Embryonic facial prominence (tissue), 1 donor: ENCODE results near the gene TUBA8.
"Not testable (repeated sequence)": the region's sequence is repeated elsewhere in the genome, so short reads cannot be mapped to it uniquely, and the experiment has no call there.

Experiments used
- DNase-seq: peaks from one replicate; pipeline ENCODE4 v3.0.0-alpha.2; 2016; ENCODE audit errors: extremely low spot score

The TUBA8 gene

DNA sequence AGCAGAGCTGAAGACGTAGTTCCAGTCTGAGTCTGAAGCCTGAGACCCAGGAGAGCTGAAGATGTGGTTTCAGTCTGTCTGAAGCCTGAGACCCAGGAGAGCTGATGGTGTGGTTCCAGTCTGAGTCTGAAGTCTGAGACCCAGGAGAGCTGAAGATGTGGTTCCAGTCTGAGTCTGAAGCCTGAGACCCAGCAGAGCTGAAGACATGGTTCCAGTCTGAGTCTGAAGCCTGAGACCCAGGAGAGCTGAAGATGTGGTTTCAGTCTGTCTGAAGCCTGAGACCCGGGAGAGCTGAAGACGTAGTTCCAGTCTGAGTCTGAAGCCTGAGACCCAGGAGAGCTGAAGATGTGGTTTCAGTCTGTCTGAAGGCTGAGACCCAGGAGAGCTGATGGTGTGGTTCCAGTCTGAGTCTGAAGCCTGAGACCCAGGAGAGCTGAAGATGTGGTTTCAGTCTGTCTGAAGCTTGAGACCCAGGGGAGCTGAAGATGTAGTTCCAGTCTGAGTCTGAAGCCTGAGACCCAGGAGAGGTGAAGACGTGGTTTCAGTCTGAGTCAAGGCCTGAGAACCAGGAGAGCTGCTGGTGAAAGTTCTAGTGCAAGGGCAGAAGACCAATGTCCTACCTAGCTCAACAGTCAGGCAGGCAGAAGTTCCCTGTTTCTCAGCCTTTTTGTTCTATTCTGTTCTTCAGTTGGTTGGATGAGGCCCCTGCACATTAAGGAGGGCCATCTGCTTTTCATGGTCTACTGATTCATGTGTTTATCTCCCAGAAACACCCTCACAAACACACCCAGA, 3.9 kb upstream of the TUBA8 start:
- not testable (repeated sequence) for DNase-seq

DNA sequence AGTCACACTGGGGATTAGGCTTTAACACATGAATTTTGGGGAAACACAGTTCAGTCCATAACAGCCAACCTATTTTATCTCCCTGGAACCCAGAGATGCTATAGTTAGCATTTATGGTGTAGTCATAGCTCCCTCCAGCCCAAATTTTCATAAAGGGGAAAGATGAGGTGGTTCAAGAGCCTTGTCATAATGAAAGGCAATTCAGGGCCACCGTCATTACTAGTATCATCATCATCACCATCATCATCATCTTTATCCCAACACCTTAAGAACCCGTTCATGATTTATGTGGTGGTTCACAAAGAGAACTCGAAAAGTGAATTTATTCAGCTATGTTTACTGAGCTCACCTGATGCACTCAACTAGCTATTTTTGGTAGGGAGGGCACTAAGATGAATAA, 2.4 kb upstream of the TUBA8 start:
- DNase-seq: no peak

DNA sequence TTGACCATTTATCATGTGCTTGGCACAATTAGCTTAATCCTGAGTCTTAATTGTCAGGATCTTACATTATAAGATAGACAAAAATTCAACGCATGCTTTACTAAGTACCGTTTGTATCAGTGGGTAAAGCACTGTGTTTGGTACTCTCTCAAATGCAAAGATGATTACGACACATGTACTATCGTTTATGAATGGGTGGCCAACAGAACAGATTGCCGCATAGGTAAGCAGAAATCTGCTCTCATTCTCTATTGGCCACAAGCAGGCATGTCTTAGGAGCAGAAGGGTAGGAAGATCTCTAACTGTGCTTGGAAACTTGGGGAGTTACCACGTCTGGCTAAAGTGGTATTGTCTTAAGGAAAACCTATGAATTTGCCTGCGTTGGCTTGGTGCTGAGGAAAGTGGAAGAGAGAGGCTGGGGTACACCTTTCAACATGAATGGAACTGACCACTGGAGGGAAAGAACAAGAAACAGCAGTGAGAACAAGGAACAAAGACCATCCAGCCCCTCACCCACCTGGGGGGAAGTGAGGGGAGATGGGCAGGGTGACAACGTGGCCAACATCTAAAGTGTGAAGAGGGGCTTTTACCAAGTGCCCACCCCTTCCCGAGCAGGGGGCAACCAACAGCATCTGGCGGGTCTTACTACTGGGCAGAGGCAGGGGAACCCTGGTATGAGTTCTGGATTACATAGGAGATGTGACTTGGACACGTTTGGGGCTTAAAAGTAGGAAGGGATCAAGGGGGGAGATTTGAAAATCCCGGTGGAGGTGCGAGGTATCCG, 1.0 kb upstream of the TUBA8 start:
- DNase-seq: no peak

DNA sequence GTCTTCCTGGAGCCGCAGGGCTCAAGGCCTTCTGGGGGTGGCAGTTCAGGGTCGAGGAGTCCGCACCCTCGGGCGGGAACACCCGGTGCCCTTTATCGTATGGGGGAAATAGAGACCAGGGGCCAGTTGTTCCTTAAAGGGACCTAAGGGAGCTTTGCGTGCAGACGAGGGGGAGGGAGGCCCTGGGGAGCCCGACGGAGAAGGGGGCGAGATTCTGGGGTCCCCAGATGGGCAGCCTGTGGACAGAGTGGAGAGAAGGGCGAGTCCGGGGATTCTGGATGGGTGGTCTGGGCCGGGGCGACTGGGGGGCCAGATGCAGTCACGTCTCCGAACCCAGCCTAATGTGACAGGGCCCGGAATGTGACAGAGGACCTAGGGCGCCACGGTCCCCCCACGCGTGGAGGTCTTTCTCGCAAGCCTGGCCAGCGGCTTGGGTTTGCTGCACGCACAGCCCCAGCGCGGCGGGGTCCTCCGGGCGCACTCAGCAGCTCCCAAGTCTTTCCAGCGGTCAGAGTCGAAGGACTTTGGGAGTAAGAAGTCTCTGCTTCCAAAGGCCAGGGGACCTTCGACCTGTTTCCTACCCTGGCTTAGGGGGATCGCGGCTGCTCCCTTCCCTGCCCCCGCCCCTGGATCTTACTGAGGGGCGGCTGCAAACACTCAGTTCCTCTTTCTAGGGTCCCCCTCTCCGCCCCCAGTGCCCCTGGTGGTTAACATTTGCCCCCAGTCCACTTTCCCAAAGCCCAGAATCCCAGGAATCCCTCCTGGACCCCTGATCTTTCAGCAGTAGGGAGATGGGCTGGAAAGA, 547 bp downstream of the TUBA8 start:
- DNase-seq: no peak

GRCh38 chr22:18111759-18112330, 1.2 kb downstream of the TUBA8 start:
- no peak for DNase-seq

GRCh38 chr22:18112440-18112839, 1.8 kb downstream of the TUBA8 start:
- no peak for DNase-seq

- no peak for DNase-seq
Observed at GRCh38 chr22:18113680-18114394, 3.2 kb downstream of the TUBA8 start.

DNA sequence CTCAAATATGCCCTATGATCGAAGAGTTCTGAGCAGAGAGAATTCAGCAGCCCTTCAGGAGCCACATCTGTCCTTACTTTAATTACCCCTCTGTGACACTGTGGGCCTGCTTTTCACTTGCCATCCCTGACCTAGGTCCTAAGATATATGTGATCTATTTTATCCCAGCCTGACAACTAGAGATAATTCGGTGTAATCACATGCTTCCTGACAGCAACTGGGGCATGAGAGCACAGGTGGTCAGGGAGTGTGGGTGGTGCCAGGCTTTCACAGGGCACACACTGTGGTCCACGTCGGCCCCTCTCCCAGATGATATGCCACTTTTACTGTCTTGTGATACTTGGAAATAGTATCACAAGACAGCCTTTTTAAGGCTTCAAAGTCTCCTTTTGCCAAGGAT, 3.9 kb downstream of the TUBA8 start:
- DNase-seq: no peak

DNA sequence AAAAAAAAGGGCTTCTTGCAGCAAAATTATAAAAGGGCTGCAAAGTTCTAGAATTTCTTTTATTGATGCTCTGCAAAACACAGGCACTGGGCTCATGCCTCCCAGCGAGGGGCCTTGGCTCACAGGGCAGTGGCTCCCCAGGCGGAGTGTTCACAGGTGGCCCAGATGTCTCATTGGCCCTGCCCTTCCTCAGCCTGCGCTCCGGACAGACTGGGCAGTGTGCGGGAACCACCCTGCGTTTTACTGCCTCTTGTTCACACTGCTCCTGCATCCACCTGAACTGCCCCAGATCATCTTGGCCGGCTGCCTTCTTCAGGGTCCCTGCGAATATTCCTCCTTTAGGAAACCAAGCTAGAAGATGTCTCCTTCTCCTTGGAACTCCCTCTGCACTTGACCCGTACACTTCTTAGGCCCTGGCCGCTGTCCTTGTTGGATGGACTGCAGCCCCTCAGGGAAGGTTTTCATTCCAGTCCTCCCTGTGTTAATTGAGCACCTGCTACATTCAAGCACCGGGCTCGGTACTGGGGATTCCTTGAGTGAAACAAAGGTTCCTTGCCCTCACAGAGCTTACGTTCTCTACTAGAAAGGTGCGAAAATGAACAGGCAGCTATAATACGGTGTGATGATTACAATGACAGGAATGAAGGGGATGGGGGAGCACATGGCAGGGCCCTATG, 4.5 kb downstream of the TUBA8 start:
- no peak for DNase-seq

GRCh38 chr22:18115906-18116371, 5.3 kb downstream of the TUBA8 start:
- DNase-seq: no peak

- DNase-seq: no peak
Observed at GRCh38 chr22:18116634-18117033, 6.0 kb downstream of the TUBA8 start.

GRCh38 chr22:18118345-18118915, 7.8 kb downstream of the TUBA8 start:
- DNase-seq: no peak

DNA sequence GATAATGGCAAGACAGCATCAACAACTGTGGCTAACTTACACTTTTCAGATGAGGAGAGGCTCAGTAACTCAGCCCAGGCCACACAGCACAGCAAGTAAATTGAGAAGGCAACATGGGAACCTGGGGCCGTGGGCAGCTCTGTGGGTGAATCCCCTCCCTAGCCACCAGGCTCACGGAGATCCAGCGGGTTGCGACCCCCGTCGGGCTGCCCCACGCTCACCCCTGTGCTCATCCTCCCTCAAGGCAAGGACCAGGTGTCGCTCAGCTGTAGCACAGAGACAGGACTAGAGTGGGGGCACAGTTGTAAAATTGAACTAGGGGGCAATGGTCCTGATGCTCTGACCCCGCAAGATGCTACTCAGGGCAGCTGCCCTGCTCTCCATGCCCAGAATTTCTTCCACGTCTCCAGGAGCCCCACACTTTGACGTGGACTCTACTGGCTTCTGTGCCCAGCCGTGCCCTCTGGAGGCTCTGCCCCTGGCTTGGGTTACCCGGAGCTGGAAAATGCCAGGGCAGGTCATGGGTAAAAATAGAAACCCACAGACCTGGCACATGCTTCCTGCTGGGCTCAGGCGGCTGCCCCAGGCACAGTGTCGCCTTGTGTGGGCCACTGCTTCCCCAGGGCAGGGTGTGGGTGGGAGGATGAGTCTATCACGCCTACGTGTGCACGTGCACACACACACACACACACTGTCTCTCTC, 9.0 kb downstream of the TUBA8 start:
- DNase-seq: no peak

DNA sequence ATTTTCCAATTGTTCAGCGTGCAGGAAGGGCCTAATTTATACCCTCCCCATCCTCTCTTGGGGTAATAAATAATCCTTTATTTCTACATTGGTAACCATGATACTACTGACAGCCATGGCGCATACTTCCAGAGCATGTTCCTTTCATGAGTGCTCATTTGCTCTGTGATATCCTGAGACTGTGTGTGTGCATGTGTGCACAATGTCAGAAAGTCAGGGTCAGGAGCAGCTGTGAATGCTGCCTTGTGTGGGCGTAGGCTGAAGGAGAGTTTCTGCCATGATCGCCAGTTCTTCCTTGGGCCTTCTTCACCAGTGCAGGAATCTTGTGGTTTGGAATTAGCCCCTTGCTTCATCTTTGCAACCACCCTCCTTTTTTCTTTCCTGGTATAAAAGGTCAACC, 10.2 kb downstream of the TUBA8 start:
- DNase-seq: no peak

DNA sequence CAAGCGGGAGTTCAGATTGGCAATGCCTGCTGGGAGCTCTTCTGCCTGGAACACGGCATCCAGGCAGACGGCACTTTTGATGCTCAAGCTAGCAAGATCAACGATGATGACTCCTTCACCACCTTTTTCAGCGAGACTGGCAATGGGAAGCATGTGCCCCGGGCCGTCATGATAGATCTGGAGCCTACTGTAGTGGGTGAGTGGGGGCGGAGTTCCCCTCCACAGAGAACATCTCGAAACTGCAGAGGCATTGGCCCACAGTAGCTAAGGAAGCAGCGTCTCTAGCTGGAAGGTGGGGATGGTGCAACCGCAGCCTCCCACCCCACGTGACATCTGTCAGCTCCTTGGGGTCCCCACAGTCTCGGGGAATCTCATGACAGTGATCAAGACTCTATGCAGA, 10.9 kb downstream of the TUBA8 start:
- DNase-seq: no peak

- no peak for DNase-seq
Observed at GRCh38 chr22:18121954-18122554, 11.4 kb downstream of the TUBA8 start.

- not testable (repeated sequence) for DNase-seq
Observed at GRCh38 chr22:18123476-18124025, 12.9 kb downstream of the TUBA8 start.

DNA sequence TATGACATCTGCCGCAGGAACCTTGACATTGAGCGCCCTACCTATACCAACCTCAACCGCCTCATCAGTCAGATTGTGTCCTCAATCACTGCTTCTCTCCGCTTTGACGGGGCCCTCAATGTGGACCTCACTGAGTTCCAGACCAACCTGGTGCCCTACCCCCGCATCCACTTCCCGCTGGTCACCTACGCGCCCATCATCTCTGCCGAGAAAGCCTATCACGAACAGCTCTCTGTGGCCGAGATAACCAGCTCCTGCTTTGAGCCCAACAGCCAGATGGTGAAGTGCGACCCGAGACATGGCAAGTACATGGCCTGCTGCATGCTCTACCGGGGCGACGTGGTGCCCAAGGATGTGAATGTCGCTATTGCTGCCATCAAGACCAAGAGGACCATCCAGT, 16.0 kb downstream of the TUBA8 start:
- no peak for DNase-seq

DNA sequence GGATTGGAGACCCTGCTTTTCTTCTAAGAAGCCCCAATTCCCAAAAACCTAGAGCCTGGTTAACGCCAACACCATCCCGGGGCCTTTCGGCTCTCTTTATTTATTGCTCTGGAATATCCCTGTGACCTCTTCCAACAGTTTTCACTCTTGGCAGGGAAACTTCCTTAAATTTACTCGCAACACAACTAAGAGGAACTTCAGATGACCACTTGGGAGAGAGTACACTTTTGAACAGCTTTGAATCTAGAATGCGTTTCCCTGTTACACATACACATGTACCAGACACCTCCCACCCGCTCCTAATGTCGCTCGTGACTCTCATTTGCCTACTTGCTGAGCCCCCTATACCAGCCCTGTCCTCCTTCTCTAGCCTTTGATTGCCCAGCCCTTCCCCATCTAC, 19.4 kb downstream of the TUBA8 start:
- no peak for DNase-seq
